ENCODE measurements around the gene PARD3B. TPM values are rescaled to one million over a fixed set of nuclear protein-coding genes. Genes with fewer than 3 reads are reported as not detected.

Gene PARD3B
- total RNA-seq, 1 experiment from 2014 or later, result 7.6 TPM

DNA sequence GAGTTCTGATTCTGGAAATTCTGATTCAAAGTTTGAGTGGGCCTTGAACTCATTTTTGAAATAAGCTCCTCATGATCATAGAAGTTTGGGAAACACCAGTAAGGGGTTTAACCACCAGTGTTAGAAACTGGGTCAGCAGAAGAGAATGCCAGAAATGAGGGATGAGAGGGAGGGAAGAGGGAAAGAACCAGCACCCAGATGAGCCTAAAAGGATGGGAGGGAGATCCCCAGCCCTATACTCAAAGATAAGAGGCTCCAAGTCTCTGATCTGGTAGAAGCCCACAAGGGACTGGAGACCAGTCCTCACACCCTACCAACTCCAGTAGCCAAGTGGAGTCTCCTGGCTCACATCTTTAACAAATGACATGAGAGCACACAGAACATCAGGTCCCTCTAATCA lies 832.0 kb downstream of the PARD3B start:
- Histone ChIP-seq H3K4me1 (ENCODE audit: insufficient read depth, low read length, poor library complexity, severe bottlenecking) (no peaks in the 10 kb centered on the region), H3K4me3 (ENCODE audit: low read depth, low read length, poor library complexity, severe bottlenecking) (no peak overlapping the region), H3K27me3 (replicated peaks; ENCODE audit: insufficient read depth, low read depth, low read length, poor library complexity) (no peaks in the 10 kb centered on the region), H3K9me3 (ENCODE audit: low read depth, low read length, poor library complexity, severe bottlenecking) (no peaks in the 10 kb centered on the region), H3K27ac (ENCODE audit: low read depth, low read length, poor library complexity, severe bottlenecking) (no peak overlapping the region), H3K36me3 (ENCODE audit: insufficient read depth, low read length, poor library complexity, severe bottlenecking) (no peaks in the 10 kb centered on the region)
- BruUV-seq (replicated peaks), result no TSS peak
- POLR2A ChIA-PET (ENCODE audit: low non-redundant PET), result no interaction called here
- CTCF ChIA-PET, result no interaction called here
- DNase-seq (ENCODE audit: low spot score), result no peak
- TF ChIP-seq, protein P1, sequence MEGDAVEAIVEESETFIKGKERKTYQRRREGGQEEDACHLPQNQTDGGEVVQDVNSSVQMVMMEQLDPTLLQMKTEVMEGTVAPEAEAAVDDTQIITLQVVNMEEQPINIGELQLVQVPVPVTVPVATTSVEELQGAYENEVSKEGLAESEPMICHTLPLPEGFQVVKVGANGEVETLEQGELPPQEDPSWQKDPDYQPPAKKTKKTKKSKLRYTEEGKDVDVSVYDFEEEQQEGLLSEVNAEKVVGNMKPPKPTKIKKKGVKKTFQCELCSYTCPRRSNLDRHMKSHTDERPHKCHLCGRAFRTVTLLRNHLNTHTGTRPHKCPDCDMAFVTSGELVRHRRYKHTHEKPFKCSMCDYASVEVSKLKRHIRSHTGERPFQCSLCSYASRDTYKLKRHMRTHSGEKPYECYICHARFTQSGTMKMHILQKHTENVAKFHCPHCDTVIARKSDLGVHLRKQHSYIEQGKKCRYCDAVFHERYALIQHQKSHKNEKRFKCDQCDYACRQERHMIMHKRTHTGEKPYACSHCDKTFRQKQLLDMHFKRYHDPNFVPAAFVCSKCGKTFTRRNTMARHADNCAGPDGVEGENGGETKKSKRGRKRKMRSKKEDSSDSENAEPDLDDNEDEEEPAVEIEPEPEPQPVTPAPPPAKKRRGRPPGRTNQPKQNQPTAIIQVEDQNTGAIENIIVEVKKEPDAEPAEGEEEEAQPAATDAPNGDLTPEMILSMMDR (conservative IDR thresholded peaks at IDR 0.05; ENCODE audit: low read depth, low read length), result no peak
- no peak for TF ChIP-seq EZH2 (IDR thresholded peaks at IDR 0.05; ENCODE audit: borderline replicate concordance, low read depth, low read length, poor library complexity, severe bottlenecking)
- intact Hi-C loops (cut with micrococcal nuclease; ENCODE audit: unreplicated experiment), result no loop called here

DNA sequence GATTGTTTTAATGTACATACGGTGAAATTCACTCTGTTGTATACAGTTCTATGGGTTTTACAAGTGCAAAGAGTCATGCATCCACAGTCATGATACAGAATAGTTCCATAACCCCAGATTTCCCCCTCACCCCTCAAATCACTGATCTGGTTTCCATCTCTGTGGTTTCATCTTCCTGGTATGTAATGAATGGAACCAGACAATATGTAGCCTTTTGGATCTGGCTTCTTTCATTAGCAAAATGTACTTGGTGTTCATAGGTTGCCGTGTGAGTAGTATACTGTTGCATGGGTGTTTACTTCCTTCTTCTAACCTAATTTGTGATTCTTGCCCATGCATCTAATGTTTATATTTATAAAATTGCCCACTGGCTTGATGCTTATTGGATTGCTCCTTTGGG lies 838.3 kb downstream of the PARD3B start:
- Histone ChIP-seq H3K36me3 (ENCODE audit: insufficient read depth, low read length, poor library complexity, severe bottlenecking) (no peaks in the 10 kb centered on the region), H3K27ac (ENCODE audit: low read depth, low read length, poor library complexity, severe bottlenecking) (no peak overlapping the region), H3K4me3 (ENCODE audit: low read depth, low read length, poor library complexity, severe bottlenecking) (no peak overlapping the region), H3K27me3 (replicated peaks; ENCODE audit: insufficient read depth, low read depth, low read length, poor library complexity) (no peaks in the 10 kb centered on the region), H3K9me3 (ENCODE audit: low read depth, low read length, poor library complexity, severe bottlenecking) (no peaks in the 10 kb centered on the region), H3K4me1 (ENCODE audit: insufficient read depth, low read length, poor library complexity, severe bottlenecking) (no peaks in the 10 kb centered on the region)
- ChIA-PET POLR2A (ENCODE audit: low non-redundant PET) (no interaction called here), CTCF (no interaction called here)
- TF ChIP-seq, protein P1 (conservative IDR thresholded peaks at IDR 0.05; ENCODE audit: low read depth, low read length), result no peak
- intact Hi-C loops (cut with micrococcal nuclease; ENCODE audit: unreplicated experiment), result no loop called here
- no TSS peak for BruUV-seq (replicated peaks)
- no peak for DNase-seq (ENCODE audit: low spot score)

DNA sequence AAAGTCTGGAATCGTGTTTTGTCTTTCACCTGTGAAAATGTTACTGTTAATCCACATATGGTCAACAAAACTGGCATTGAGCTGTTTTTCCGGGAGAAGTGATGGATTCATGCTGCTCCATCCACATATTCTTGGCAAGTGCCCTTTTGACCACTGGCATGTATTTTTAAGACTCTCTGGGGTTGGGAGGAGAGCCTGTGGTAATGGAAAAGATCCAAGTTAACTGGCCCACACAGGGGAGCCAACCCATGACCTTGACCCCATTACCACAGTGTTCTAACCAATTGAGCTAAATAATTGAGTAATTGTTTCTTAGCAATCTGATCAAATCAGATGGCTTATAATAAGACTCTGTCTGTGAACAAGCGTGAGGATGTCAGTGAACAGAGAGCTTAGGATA lies 840.8 kb downstream of the PARD3B start:
- ChIA-PET POLR2A (ENCODE audit: low non-redundant PET) (no interaction called here), CTCF (no interaction called here)
- Histone ChIP-seq H3K4me3 (ENCODE audit: low read depth, low read length, poor library complexity, severe bottlenecking) (no peak overlapping the region), H3K9me3 (ENCODE audit: low read depth, low read length, poor library complexity, severe bottlenecking) (no peaks in the 10 kb centered on the region), H3K27me3 (replicated peaks; ENCODE audit: insufficient read depth, low read depth, low read length, poor library complexity) (no peaks in the 10 kb centered on the region), H3K4me1 (ENCODE audit: insufficient read depth, low read length, poor library complexity, severe bottlenecking) (no peaks in the 10 kb centered on the region), H3K36me3 (ENCODE audit: insufficient read depth, low read length, poor library complexity, severe bottlenecking) (no peaks in the 10 kb centered on the region), H3K27ac (ENCODE audit: low read depth, low read length, poor library complexity, severe bottlenecking) (no peak overlapping the region)
- no peak for DNase-seq (ENCODE audit: low spot score)
- BruUV-seq (replicated peaks), result no TSS peak
- intact Hi-C loops (cut with micrococcal nuclease; ENCODE audit: unreplicated experiment), result no loop called here
- TF ChIP-seq EZH2 (IDR thresholded peaks at IDR 0.05; ENCODE audit: borderline replicate concordance, low read depth, low read length, poor library complexity, severe bottlenecking), result no peak
- TF ChIP-seq, protein P1 (conservative IDR thresholded peaks at IDR 0.05; ENCODE audit: low read depth, low read length), result no peak

All from A673 (cell line).